Activated CD8-positive, alpha-beta T cell treated with anti-CD3 and anti-CD28 coated beads, Interleukin-2, amount 10 ng/mL, durations not matched to agents 7 days and 5 days (primary cell): Measurements from ENCODE around the gene ATP5PD. TPM values are rescaled to one million over a fixed set of nuclear protein-coding genes. Genes with fewer than 3 reads are reported as not detected.

ENCODE experiments used
- total RNA-seq, 2 experiments: library from RNA; stranded (reverse); gene quantifications; one replicate each; pipeline ENCODE4 v1.2.3, GENCODE V29; 2021

Gene ATP5PD
- total RNA-seq, 2 experiments from 2014 or later = 232 to 238 TPM

Other genes starting within 250 kb of the ATP5PD start
- under 1 TPM; 0.18 to 0.21 TPM for gene GRIN2C, start 187.1 kb downstream of the ATP5PD start, total RNA-seq
- 10 to 100 TPM; 29.5 to 35.5 TPM for gene FDXR, start 174.0 kb downstream of the ATP5PD start, total RNA-seq
- gene FADS6, start 153.3 kb downstream of the ATP5PD start, total RNA-seq = not detected
- gene USH1G, start 123.7 kb downstream of the ATP5PD start, total RNA-seq = not detected
- gene OTOP2, start 122.7 kb downstream of the ATP5PD start, total RNA-seq = not detected
- gene OTOP3, start 111.1 kb downstream of the ATP5PD start, total RNA-seq = not detected
- gene HID1, start 74.2 kb downstream of the ATP5PD start, total RNA-seq = under 1 TPM; 0.18 to 0.55 TPM
- gene CDR2L, start 59.3 kb downstream of the ATP5PD start, total RNA-seq = under 1 TPM; 0.13 to 0.18 TPM
- gene MRPL58, start 34.3 kb downstream of the ATP5PD start, total RNA-seq = 10 to 100 TPM; 45.1 to 45.8 TPM
- 10 to 100 TPM; 15.6 to 19.4 TPM for gene KCTD2, start 256 bp upstream of the ATP5PD start, total RNA-seq
- gene SLC16A5, start 41.0 kb upstream of the ATP5PD start, total RNA-seq = 1 to 10 TPM; 4.6 to 5.4 TPM
- gene ARMC7, start 63.0 kb upstream of the ATP5PD start, total RNA-seq = 10 to 100 TPM; 16.1 to 17.0 TPM
- 10 to 100 TPM; 68.5 to 68.8 TPM for gene NT5C, start 84.8 kb upstream of the ATP5PD start, total RNA-seq
- gene JPT1, start 107.5 kb upstream of the ATP5PD start, total RNA-seq = 100 to 1,000 TPM; 301 to 319 TPM
- gene SUMO2, start 136.0 kb upstream of the ATP5PD start, total RNA-seq = 100 to 1,000 TPM; 491 to 520 TPM
- 100 to 1,000 TPM; 135 TPM for gene NUP85, start 158.7 kb upstream of the ATP5PD start, total RNA-seq
- gene GGA3, start 214.6 kb upstream of the ATP5PD start, total RNA-seq = 10 to 100 TPM; 65.7 to 75.4 TPM
- 10 to 100 TPM; 62.1 to 66.1 TPM for gene MRPS7, start 214.9 kb upstream of the ATP5PD start, total RNA-seq
- gene MIF4GD, start 224.3 kb upstream of the ATP5PD start, total RNA-seq = 10 to 100 TPM; 52.1 to 56.3 TPM
- 10 to 100 TPM; 41.1 to 43.6 TPM for gene SLC25A19, start 242.5 kb upstream of the ATP5PD start, total RNA-seq